ENCODE results near the gene ATP8B1.
A peak's percentile ranks its signal among the peaks of the same experiment; 100 is the strongest.
"Not testable (repeated sequence)": the region's sequence is repeated elsewhere in the genome, so short reads cannot be mapped to it uniquely, and the experiment has no call there.

The ATP8B1 gene

GRCh38 chr18:57831597-57832377 lies 28.7 kb upstream of the ATP8B1 start:
- H3K4me3 Mint-ChIP-seq = no peak overlapping the region
- peaks cover 4% of the 10 kb centered on the region for H3K27me3 Mint-ChIP-seq
- peaks cover 30% of the 10 kb centered on the region for H3K4me1 Mint-ChIP-seq
- peaks cover 7% of the 10 kb centered on the region for H3K36me3 Mint-ChIP-seq
- H3K9me3 Mint-ChIP-seq = no peaks in the 10 kb centered on the region
- H3K27ac Mint-ChIP-seq = peak overlapping the region; percentile 84

GRCh38 chr18:57827646-57828045 lies 24.5 kb upstream of the ATP8B1 start:
- Mint-ChIP-seq H3K27ac (no peak overlapping the region), H3K4me3 (no peak overlapping the region), H3K4me1 (peaks cover 14% of the 10 kb centered on the region), H3K27me3 (no peaks in the 10 kb centered on the region), H3K36me3 (peaks cover 7% of the 10 kb centered on the region), H3K9me3 (no peaks in the 10 kb centered on the region)

- Mint-ChIP-seq H3K36me3 (peaks cover 3% of the 10 kb centered on the region), H3K9me3 (no peaks in the 10 kb centered on the region), H3K27me3 (no peaks in the 10 kb centered on the region), H3K4me1 (peaks cover 7% of the 10 kb centered on the region), H3K4me3 (no peak overlapping the region), H3K27ac (no peak overlapping the region)
These were observed 23.1 kb upstream of the ATP8B1 start for GRCh38 chr18:57826252-57826651.

GRCh38 chr18:57820583-57820982 lies 17.5 kb upstream of the ATP8B1 start:
- H3K36me3 Mint-ChIP-seq, H3K27ac Mint-ChIP-seq, H3K27me3 Mint-ChIP-seq, H3K4me3 Mint-ChIP-seq, H3K4me1 Mint-ChIP-seq, H3K9me3 Mint-ChIP-seq: not testable (repeated sequence)

- no peaks in the 10 kb centered on the region for H3K36me3 Mint-ChIP-seq
- H3K9me3 Mint-ChIP-seq = no peaks in the 10 kb centered on the region
- H3K27ac Mint-ChIP-seq = no peak overlapping the region
- H3K4me3 Mint-ChIP-seq = no peak overlapping the region
- peaks cover 6% of the 10 kb centered on the region for H3K27me3 Mint-ChIP-seq
- H3K4me1 Mint-ChIP-seq = no peaks in the 10 kb centered on the region
These were observed 16.8 kb upstream of the ATP8B1 start for GRCh38 chr18:57819671-57820460.

- no peaks in the 10 kb centered on the region for H3K4me1 Mint-ChIP-seq
- no peaks in the 10 kb centered on the region for H3K9me3 Mint-ChIP-seq
- no peak overlapping the region for H3K27ac Mint-ChIP-seq
- H3K36me3 Mint-ChIP-seq = no peaks in the 10 kb centered on the region
- peaks cover 6% of the 10 kb centered on the region for H3K27me3 Mint-ChIP-seq
- H3K4me3 Mint-ChIP-seq = no peak overlapping the region
These were observed 16.0 kb upstream of the ATP8B1 start for GRCh38 chr18:57819119-57819518.

- Mint-ChIP-seq H3K9me3 (peaks cover 6% of the 10 kb centered on the region), H3K36me3 (peaks cover 8% of the 10 kb centered on the region), H3K27me3 (peaks cover 12% of the 10 kb centered on the region), H3K27ac (no peak overlapping the region), H3K4me1 (no peaks in the 10 kb centered on the region), H3K4me3 (no peak overlapping the region)
These were observed 13.3 kb upstream of the ATP8B1 start for GRCh38 chr18:57816208-57816954.

GRCh38 chr18:57814555-57814954 lies 11.4 kb upstream of the ATP8B1 start:
- Mint-ChIP-seq H3K4me3 (no peak overlapping the region), H3K36me3 (peaks cover 8% of the 10 kb centered on the region), H3K27me3 (peaks cover 13% of the 10 kb centered on the region), H3K4me1 (no peaks in the 10 kb centered on the region), H3K27ac (no peak overlapping the region), H3K9me3 (peaks cover 6% of the 10 kb centered on the region)

GRCh38 chr18:57813245-57813644 lies 10.1 kb upstream of the ATP8B1 start:
- Mint-ChIP-seq H3K36me3 (peaks cover 8% of the 10 kb centered on the region), H3K4me3 (no peak overlapping the region), H3K9me3 (peaks cover 6% of the 10 kb centered on the region), H3K27ac (no peak overlapping the region), H3K4me1 (no peaks in the 10 kb centered on the region), H3K27me3 (peaks cover 17% of the 10 kb centered on the region)

- no peak overlapping the region for H3K4me3 Mint-ChIP-seq
- H3K4me1 Mint-ChIP-seq = no peaks in the 10 kb centered on the region
- peaks cover 6% of the 10 kb centered on the region for H3K9me3 Mint-ChIP-seq
- no peak overlapping the region for H3K27ac Mint-ChIP-seq
- peaks cover 18% of the 10 kb centered on the region for H3K27me3 Mint-ChIP-seq
- peaks cover 8% of the 10 kb centered on the region for H3K36me3 Mint-ChIP-seq
These were observed 9.0 kb upstream of the ATP8B1 start for GRCh38 chr18:57812126-57812477.

- Mint-ChIP-seq H3K27ac (no peak overlapping the region), H3K4me1 (no peaks in the 10 kb centered on the region), H3K27me3 (peaks cover 21% of the 10 kb centered on the region), H3K4me3 (no peak overlapping the region), H3K36me3 (peaks cover 8% of the 10 kb centered on the region), H3K9me3 (peaks cover 6% of the 10 kb centered on the region)
These were observed 8.5 kb upstream of the ATP8B1 start for GRCh38 chr18:57811477-57812125.

- Mint-ChIP-seq H3K36me3 (peaks cover 8% of the 10 kb centered on the region), H3K27me3 (peaks cover 31% of the 10 kb centered on the region), H3K9me3 (peaks cover 6% of the 10 kb centered on the region), H3K27ac (no peak overlapping the region), H3K4me1 (no peaks in the 10 kb centered on the region), H3K4me3 (no peak overlapping the region)
These were observed 6.1 kb upstream of the ATP8B1 start for GRCh38 chr18:57809190-57809589.

- H3K36me3 Mint-ChIP-seq = no peaks in the 10 kb centered on the region
- peaks cover 32% of the 10 kb centered on the region for H3K27me3 Mint-ChIP-seq
- no peaks in the 10 kb centered on the region for H3K4me1 Mint-ChIP-seq
- H3K27ac Mint-ChIP-seq = no peak overlapping the region
- H3K4me3 Mint-ChIP-seq = no peak overlapping the region
- no peaks in the 10 kb centered on the region for H3K9me3 Mint-ChIP-seq
These were observed 4.4 kb upstream of the ATP8B1 start for GRCh38 chr18:57807336-57808117.

GRCh38 chr18:57806978-57807285 lies 3.8 kb upstream of the ATP8B1 start:
- Mint-ChIP-seq H3K4me3 (no peak overlapping the region), H3K27me3 (peaks cover 36% of the 10 kb centered on the region), H3K36me3 (no peaks in the 10 kb centered on the region), H3K4me1 (peaks cover 6% of the 10 kb centered on the region), H3K27ac (no peak overlapping the region), H3K9me3 (no peaks in the 10 kb centered on the region)
